ENCODE measurements around the gene HBG1.

The HBG1 gene

GRCh38 chr11:5245155-5245554, 4.5 kb downstream of the HBG1 start:
- DNase-seq = no peak

GRCh38 chr11:5243816-5244180, 5.9 kb downstream of the HBG1 start:
- no peak for DNase-seq

GRCh38 chr11:5242933-5243815, 6.5 kb downstream of the HBG1 start:
- DNase-seq = no peak

GRCh38 chr11:5242208-5242607, 7.4 kb downstream of the HBG1 start:
- DNase-seq = no peak

GRCh38 chr11:5241458-5241857, 8.2 kb downstream of the HBG1 start:
- no peak for DNase-seq

GRCh38 chr11:5240458-5240857, 9.2 kb downstream of the HBG1 start:
- DNase-seq = no peak

GRCh38 chr11:5240056-5240455, 9.6 kb downstream of the HBG1 start:
- no peak for DNase-seq

GRCh38 chr11:5239046-5239445, 10.6 kb downstream of the HBG1 start:
- DNase-seq = no peak

GRCh38 chr11:5238486-5238885, 11.2 kb downstream of the HBG1 start:
- no peak for DNase-seq

- DNase-seq = no peak
These were observed 12.2 kb downstream of the HBG1 start for GRCh38 chr11:5237420-5237819.

GRCh38 chr11:5235364-5236095, 14.1 kb downstream of the HBG1 start:
- DNase-seq = no peak

- no peak for DNase-seq
These were observed 15.2 kb downstream of the HBG1 start, which contains the start of gene HBD for GRCh38 chr11:5234381-5234834. Gene HBD, minus strand, starts transcription at chr11:5234483. Its CDS starts 50 bp downstream, at chr11:5234433.

- no peak for DNase-seq
These were observed 16.4 kb downstream of the HBG1 start for GRCh38 chr11:5233307-5233706.

- DNase-seq = no peak
These were observed 16.8 kb downstream of the HBG1 start for GRCh38 chr11:5232821-5233220.

GRCh38 chr11:5232176-5232575, 17.5 kb downstream of the HBG1 start:
- DNase-seq = no peak

- no peak for DNase-seq
These were observed 18.5 kb downstream of the HBG1 start for GRCh38 chr11:5231111-5231510.

- no peak for DNase-seq
These were observed 19.4 kb downstream of the HBG1 start for GRCh38 chr11:5230266-5230665.

- DNase-seq = no peak
These were observed 19.9 kb downstream of the HBG1 start for GRCh38 chr11:5229796-5230195.

GRCh38 chr11:5229356-5229755, 20.3 kb downstream of the HBG1 start:
- no peak for DNase-seq

GRCh38 chr11:5228124-5228523, 21.5 kb downstream of the HBG1 start:
- no peak for DNase-seq

- DNase-seq = no peak
These were observed 22.0 kb downstream of the HBG1 start for GRCh38 chr11:5227681-5228080.

GRCh38 chr11:5226732-5227310, 22.8 kb downstream of the HBG1 start, which contains the start of gene HBB:
Gene HBB, minus strand, starts transcription at chr11:5227071. Its CDS starts 50 bp downstream, at chr11:5227021.
- no peak for DNase-seq

GRCh38 chr11:5225480-5225871, 24.2 kb downstream of the HBG1 start:
- DNase-seq = no peak
